RWPE2 (cell line): ENCODE results near the gene TINCR.

Experiments used
- ATAC-seq: fragments of 200-7000 bp; cut with Tn5 transposase; 3 replicates; pipeline ENCODE4 v1.9.1; 2021; ENCODE audit warnings: low read depth
- DNase-seq: peaks from one replicate; pipeline ENCODE4 v3.0.0-alpha.2; 2020; ENCODE audit warnings: low spot score
- H3K27ac ChIP-seq: fragments of 450-650 bp; 2 replicates; pipeline ENCODE4 v1.5.1; 2017; ENCODE audit warnings: mild to moderate bottlenecking; ENCODE audit not compliant: poor library complexity, severe bottlenecking
- H3K27me3 ChIP-seq: fragments of 250-450 bp; sonication (Bioruptor Pico); 2 replicates; pipeline ENCODE4 v1.5.1; 2021; ENCODE audit warnings: mild to moderate bottlenecking, moderate library complexity; ENCODE audit not compliant: insufficient read depth, poor library complexity, severe bottlenecking
- H3K36me3 ChIP-seq: fragments of 250-450 bp; sonication (Bioruptor Pico); 2 replicates; pipeline ENCODE4 v1.5.1; 2020; ENCODE audit warnings: low read depth, mild to moderate bottlenecking, moderate library complexity
- H3K4me1 ChIP-seq: fragments of 250-450 bp; sonication (Bioruptor Pico); 2 replicates; pipeline ENCODE4 v1.5.1; 2021; ENCODE audit warnings: mild to moderate bottlenecking, moderate library complexity; ENCODE audit not compliant: insufficient read depth, poor library complexity, severe bottlenecking
- H3K4me3 ChIP-seq: fragments of 250-450 bp; sonication (Bioruptor Pico); 2 replicates; pipeline ENCODE4 v1.5.1; 2021; ENCODE audit warnings: mild to moderate bottlenecking, moderate library complexity; ENCODE audit not compliant: severe bottlenecking
- H3K9me3 ChIP-seq: fragments of 250-450 bp; sonication (Bioruptor Pico); 2 replicates; pipeline ENCODE4 v1.5.1; 2021; ENCODE audit warnings: mild to moderate bottlenecking, moderate library complexity; ENCODE audit not compliant: severe bottlenecking
- TF ChIP-seq, protein P1 (sequence below): fragments of 450-650 bp; IDR thresholded peaks from one replicate; pipeline ENCODE4 v1.5.1; 2017; ENCODE audit warnings: mild to moderate bottlenecking, moderate library complexity; ENCODE audit not compliant: poor library complexity, severe bottlenecking

The TINCR gene

DNA sequence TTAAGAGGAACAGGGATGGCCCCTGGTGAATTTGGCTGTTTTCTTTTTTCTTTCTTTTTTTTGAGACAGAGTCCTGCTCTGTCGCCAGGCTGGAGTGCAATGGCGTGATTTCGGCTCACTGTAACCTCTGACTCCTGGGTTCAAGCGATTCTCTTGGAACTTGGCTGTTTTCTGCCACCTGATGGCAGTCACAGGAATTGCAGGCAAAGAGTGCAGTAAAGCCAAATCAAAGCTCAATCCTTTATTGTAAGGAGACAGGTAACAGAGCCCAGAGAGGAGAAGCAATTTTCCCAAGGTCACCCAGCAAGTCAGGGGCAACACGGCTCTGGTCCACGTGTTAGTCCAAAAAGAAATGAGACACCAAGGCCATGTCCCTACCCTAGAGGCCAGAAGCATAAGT is 6.2 kb downstream of the TINCR start:
- Histone ChIP-seq H3K27ac (no peak overlapping the region), H3K36me3 (no peaks in the 10 kb centered on the region), H3K27me3 (peaks cover 6% of the 10 kb centered on the region), H3K4me1 (no peaks in the 10 kb centered on the region), H3K9me3 (no peaks in the 10 kb centered on the region), H3K4me3 (no peak overlapping the region)
- TF ChIP-seq, protein P1, sequence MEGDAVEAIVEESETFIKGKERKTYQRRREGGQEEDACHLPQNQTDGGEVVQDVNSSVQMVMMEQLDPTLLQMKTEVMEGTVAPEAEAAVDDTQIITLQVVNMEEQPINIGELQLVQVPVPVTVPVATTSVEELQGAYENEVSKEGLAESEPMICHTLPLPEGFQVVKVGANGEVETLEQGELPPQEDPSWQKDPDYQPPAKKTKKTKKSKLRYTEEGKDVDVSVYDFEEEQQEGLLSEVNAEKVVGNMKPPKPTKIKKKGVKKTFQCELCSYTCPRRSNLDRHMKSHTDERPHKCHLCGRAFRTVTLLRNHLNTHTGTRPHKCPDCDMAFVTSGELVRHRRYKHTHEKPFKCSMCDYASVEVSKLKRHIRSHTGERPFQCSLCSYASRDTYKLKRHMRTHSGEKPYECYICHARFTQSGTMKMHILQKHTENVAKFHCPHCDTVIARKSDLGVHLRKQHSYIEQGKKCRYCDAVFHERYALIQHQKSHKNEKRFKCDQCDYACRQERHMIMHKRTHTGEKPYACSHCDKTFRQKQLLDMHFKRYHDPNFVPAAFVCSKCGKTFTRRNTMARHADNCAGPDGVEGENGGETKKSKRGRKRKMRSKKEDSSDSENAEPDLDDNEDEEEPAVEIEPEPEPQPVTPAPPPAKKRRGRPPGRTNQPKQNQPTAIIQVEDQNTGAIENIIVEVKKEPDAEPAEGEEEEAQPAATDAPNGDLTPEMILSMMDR = peak; percentile 27
- ATAC-seq = no peak
- no peak for DNase-seq

- DNase-seq = no peak
- Histone ChIP-seq H3K36me3 (no peaks in the 10 kb centered on the region), H3K27me3 (no peaks in the 10 kb centered on the region), H3K4me3 (no peak overlapping the region), H3K9me3 (no peaks in the 10 kb centered on the region), H3K4me1 (no peaks in the 10 kb centered on the region), H3K27ac (no peak overlapping the region)
- ATAC-seq = no peak
- TF ChIP-seq, protein P1 = no peak
Measured at GRCh38 chr19:5560156-5560555, 7.6 kb downstream of the TINCR start.

DNA sequence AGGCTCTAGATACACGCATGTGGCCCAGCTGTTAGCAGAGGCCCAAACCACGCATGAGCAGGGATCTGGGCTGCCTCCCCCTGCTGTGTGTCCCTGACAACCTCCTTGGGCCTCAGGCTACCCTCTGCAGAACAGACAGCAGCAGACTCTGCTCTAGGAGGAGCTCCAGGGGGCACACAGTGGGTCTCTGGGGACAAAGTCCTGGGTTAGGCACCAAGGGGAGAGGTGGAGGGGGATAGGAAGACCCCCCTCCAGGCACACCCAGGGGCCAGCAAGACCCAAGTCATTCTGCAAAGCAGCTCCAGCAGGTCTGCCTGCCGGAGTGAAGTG is 8.0 kb downstream of the TINCR start:
- no peak overlapping the region for H3K4me3 ChIP-seq
- no peak overlapping the region for H3K27ac ChIP-seq
- no peak for DNase-seq
- no peaks in the 10 kb centered on the region for H3K36me3 ChIP-seq
- TF ChIP-seq, protein P1 = no peak
- no peaks in the 10 kb centered on the region for H3K9me3 ChIP-seq
- H3K27me3 ChIP-seq = no peaks in the 10 kb centered on the region
- no peaks in the 10 kb centered on the region for H3K4me1 ChIP-seq
- ATAC-seq = no peak

GRCh38 chr19:5558101-5558621 is 9.6 kb downstream of the TINCR start:
- Histone ChIP-seq H3K9me3 (no peaks in the 10 kb centered on the region), H3K27me3 (no peaks in the 10 kb centered on the region), H3K4me3 (no peak overlapping the region), H3K27ac (no peak overlapping the region), H3K4me1 (no peaks in the 10 kb centered on the region), H3K36me3 (no peaks in the 10 kb centered on the region)
- ATAC-seq (peak; percentile 50; the same call in 2 of the 3 replicates), DNase-seq (no peak)
- TF ChIP-seq, protein P1 = no peak

- Histone ChIP-seq H3K9me3 (no peaks in the 10 kb centered on the region), H3K36me3 (no peaks in the 10 kb centered on the region), H3K27me3 (no peaks in the 10 kb centered on the region), H3K4me1 (no peaks in the 10 kb centered on the region), H3K4me3 (no peak overlapping the region), H3K27ac (no peak overlapping the region)
- DNase-seq (no peak), ATAC-seq (peak; percentile 42; the same call in 1 of the 3 replicates)
- TF ChIP-seq, protein P1 = no peak
Measured at GRCh38 chr19:5557691-5558090, 10.1 kb downstream of the TINCR start.
